Parathyroid adenoma (tissue), 2 donors: ENCODE results near the gene MYH14.
A peak's percentile ranks its signal among the peaks of the same experiment; 100 is the strongest.
"Not testable (repeated sequence)": the region's sequence is repeated elsewhere in the genome, so short reads cannot be mapped to it uniquely, and the experiment has no call there.

Experiments used
- H2AFZ ChIP-seq: fragments of 300-600 bp; sonication (generic); one replicate; pipeline ENCODE4 v1.7.0; 2017; ENCODE audit warnings: antibody characterized with exemption, mild to moderate bottlenecking
- H3K27ac ChIP-seq: fragments of 300-600 bp; sonication (generic); one replicate; pipeline ENCODE4 v1.7.0; 2017
- H3K27me3 ChIP-seq: fragments of 300-600 bp; sonication (generic); one replicate; pipeline ENCODE4 v1.7.0; 2017; ENCODE audit warnings: low read length; ENCODE audit not compliant: control insufficient read depth, insufficient read depth
- H3K36me3 ChIP-seq: fragments of 300-600 bp; sonication (generic); one replicate; pipeline ENCODE4 v1.7.0; 2017; ENCODE audit warnings: low read length; ENCODE audit not compliant: control insufficient read depth, insufficient read depth
- H3K4me1 ChIP-seq: fragments of 300-600 bp; sonication (generic); one replicate; pipeline ENCODE4 v1.7.0; 2017; ENCODE audit warnings: control low read depth
- H3K4me2 ChIP-seq: fragments of 300-600 bp; sonication (generic); one replicate; pipeline ENCODE4 v1.7.0; 2017; ENCODE audit warnings: low read length
- H3K4me3 ChIP-seq: fragments of 300-600 bp; sonication (generic); one replicate; pipeline ENCODE4 v1.7.0; 2017; ENCODE audit warnings: low read depth, low read length
- H3K79me2 ChIP-seq: fragments of 300-600 bp; sonication (generic); one replicate; pipeline ENCODE4 v1.7.0; 2017; ENCODE audit warnings: control low read depth
- H3K9ac ChIP-seq: fragments of 300-600 bp; sonication (generic); one replicate; pipeline ENCODE4 v1.7.0; 2017; ENCODE audit warnings: mild to moderate bottlenecking
- H3K9me3 ChIP-seq: fragments of 300-600 bp; sonication (generic); one replicate; pipeline ENCODE4 v1.7.0; 2017; ENCODE audit warnings: low read length; ENCODE audit not compliant: control insufficient read depth
- TF ChIP-seq, protein P1 (sequence below): fragments of 300-600 bp; sonication (generic); IDR thresholded peaks from one replicate; pipeline ENCODE4 v1.7.0; 2017; ENCODE audit warnings: antibody characterized with exemption, mild to moderate bottlenecking
- donor health status: primary hyperparathyroidism.

MYH14 gene

DNA sequence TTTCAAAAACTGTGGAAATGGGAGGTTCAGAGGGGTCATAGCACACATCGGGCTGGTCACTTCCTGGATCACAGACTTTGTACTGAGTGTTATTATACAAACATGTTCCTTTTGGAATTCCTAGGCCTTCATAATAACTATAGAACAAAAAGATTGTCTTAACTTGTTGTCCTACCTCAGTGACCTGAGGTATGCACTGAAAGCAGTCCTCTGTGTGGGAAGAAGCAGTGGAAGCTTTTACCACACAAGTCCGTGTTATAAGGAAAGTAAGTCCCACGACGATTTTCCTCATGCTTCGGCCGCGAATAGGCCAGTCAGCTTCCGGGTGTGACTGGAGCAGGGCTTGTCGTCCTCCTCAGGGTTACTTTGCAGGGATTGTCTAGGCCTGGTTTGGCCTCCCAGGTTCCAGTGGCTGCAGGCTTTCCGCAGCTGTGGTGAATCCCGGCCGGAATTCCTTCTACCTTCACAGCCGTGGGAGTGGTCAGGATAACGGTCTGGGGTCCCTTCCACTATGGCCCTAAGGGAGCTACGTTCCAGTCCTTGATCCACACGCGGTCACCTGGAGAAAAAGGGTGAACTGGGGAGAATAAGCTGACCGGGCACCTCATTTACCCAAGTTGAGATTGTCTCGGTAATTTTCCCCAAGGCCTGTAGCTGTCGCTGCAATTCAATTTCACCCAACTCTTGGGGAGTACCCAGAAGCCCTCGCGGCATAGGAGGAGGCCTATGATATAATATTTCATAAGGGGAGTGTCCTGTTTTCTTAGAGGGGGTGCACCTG is 146.0 kb downstream of the MYH14 start:
- Histone ChIP-seq H3K27ac (no peak overlapping the region), H3K9ac (no peak overlapping the region), H3K4me2 (no peak overlapping the region), H3K4me1 (peaks cover 4% of the 10 kb centered on the region), H3K27me3 (no peaks in the 10 kb centered on the region), H3K4me3 (no peak overlapping the region), H3K9me3 (no peaks in the 10 kb centered on the region), H2AFZ (no peak overlapping the region), H3K79me2 (no peaks in the 10 kb centered on the region), H3K36me3 (no peaks in the 10 kb centered on the region)
- TF ChIP-seq, protein P1, sequence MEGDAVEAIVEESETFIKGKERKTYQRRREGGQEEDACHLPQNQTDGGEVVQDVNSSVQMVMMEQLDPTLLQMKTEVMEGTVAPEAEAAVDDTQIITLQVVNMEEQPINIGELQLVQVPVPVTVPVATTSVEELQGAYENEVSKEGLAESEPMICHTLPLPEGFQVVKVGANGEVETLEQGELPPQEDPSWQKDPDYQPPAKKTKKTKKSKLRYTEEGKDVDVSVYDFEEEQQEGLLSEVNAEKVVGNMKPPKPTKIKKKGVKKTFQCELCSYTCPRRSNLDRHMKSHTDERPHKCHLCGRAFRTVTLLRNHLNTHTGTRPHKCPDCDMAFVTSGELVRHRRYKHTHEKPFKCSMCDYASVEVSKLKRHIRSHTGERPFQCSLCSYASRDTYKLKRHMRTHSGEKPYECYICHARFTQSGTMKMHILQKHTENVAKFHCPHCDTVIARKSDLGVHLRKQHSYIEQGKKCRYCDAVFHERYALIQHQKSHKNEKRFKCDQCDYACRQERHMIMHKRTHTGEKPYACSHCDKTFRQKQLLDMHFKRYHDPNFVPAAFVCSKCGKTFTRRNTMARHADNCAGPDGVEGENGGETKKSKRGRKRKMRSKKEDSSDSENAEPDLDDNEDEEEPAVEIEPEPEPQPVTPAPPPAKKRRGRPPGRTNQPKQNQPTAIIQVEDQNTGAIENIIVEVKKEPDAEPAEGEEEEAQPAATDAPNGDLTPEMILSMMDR, result no peak

GRCh38 chr19:50352242-50352641 is 148.8 kb downstream of the MYH14 start:
- Histone ChIP-seq H3K79me2 (no peaks in the 10 kb centered on the region), H3K27me3 (no peaks in the 10 kb centered on the region), H3K36me3 (no peaks in the 10 kb centered on the region), H3K4me1 (no peaks in the 10 kb centered on the region), H3K9ac (no peak overlapping the region), H2AFZ (no peak overlapping the region), H3K4me2 (no peak overlapping the region), H3K4me3 (no peak overlapping the region), H3K27ac (no peak overlapping the region), H3K9me3 (no peaks in the 10 kb centered on the region)
- TF ChIP-seq, protein P1, result no peak

GRCh38 chr19:50353487-50353880 is 150.1 kb downstream of the MYH14 start:
- H3K79me2 ChIP-seq, H3K9me3 ChIP-seq, H2AFZ ChIP-seq, H3K27ac ChIP-seq, H3K4me1 ChIP-seq, H3K4me3 ChIP-seq, H3K27me3 ChIP-seq, H3K9ac ChIP-seq, H3K36me3 ChIP-seq, H3K4me2 ChIP-seq: not testable (repeated sequence)

- Histone ChIP-seq H3K27me3 (no peaks in the 10 kb centered on the region), H3K9ac (no peak overlapping the region), H3K36me3 (no peaks in the 10 kb centered on the region), H3K79me2 (no peaks in the 10 kb centered on the region), H2AFZ (no peak overlapping the region), H3K9me3 (no peaks in the 10 kb centered on the region), H3K27ac (no peak overlapping the region), H3K4me2 (peak overlapping the region; percentile 97), H3K4me3 (no peak overlapping the region), H3K4me1 (no peaks in the 10 kb centered on the region)
- TF ChIP-seq, protein P1, result no peak
Observed at GRCh38 chr19:50356691-50357177, 153.3 kb downstream of the MYH14 start.

GRCh38 chr19:50357178-50358100 is 154.0 kb downstream of the MYH14 start:
- H3K4me2 ChIP-seq, result peak overlapping the region; percentile 97
- peak overlapping the region; percentile 24 for H3K27ac ChIP-seq
- no peaks in the 10 kb centered on the region for H3K79me2 ChIP-seq
- H3K4me3 ChIP-seq, result peak overlapping the region; percentile 81
- H3K9ac ChIP-seq, result no peak overlapping the region
- H3K27me3 ChIP-seq, result no peaks in the 10 kb centered on the region
- TF ChIP-seq, protein P1, result peak; percentile 86
- no peaks in the 10 kb centered on the region for H3K4me1 ChIP-seq
- H3K9me3 ChIP-seq, result no peaks in the 10 kb centered on the region
- peak overlapping the region; percentile 93 for H2AFZ ChIP-seq
- H3K36me3 ChIP-seq, result no peaks in the 10 kb centered on the region
